HG03103 (cell line): ENCODE data around the gene ACLY.
A peak's percentile ranks its signal among the peaks of the same experiment; 100 is the strongest.

ENCODE experiments used
- ATAC-seq: cut with Tn5 transposase; IDR thresholded peaks from one replicate; pipeline ENCODE4 v1.9.1; 2021; ENCODE audit warnings: low read depth; ENCODE audit not compliant: unreplicated experiment

ACLY gene

DNA sequence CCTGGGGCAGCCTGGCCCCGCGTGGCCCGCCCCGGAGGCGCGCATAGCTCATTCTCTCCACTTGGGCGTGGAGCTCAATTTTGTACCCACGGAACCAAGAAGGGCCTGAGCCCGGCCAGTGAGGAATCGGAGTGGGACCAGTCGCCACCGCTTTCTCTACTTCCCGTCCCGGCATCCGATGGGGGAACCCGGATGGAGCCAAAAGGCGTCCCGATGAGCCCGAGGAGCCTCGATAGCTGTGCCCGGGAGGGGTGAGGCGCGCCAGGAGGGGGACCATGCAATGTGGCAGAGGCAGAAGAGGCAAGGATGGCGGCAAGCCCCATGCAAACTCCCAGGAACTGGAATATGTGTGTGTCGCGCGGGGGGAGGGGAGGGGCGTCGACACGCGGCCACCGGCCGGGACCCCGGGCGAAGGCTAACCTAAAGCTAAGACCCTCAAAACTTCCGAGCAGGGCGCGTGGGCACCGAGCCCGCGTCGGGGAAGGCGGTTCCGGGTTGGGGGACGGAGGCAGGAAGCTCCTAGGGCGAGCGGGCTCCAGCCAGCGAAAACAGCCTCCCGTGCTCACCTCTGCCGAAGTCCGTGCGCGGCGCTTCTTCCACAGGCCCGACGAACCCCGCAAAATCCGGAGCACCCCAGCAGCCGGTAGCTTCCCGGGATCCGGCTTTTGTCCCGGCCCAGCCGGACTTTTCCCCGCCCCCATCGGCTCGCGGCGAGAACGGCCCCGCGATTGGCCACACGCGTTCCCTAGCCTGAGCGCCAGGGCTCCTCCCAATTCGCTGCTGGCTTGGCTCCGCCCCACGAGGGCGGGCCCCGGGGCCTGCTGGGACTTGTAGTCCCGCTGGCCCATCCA lies at the start of gene ACLY:
Gene ACLY, minus strand, starts transcription at position 638 of the 851 bp plus-strand sequence. CDS start 5,078 bp downstream, outside the sequence.
- ATAC-seq: peak; percentile 84

- ATAC-seq: no peak
Observed at GRCh38 chr17:41967921-41968578, 49.3 kb upstream of the ACLY start.

- no peak for ATAC-seq
Observed at GRCh38 chr17:41967141-41967920, 48.6 kb upstream of the ACLY start.

DNA sequence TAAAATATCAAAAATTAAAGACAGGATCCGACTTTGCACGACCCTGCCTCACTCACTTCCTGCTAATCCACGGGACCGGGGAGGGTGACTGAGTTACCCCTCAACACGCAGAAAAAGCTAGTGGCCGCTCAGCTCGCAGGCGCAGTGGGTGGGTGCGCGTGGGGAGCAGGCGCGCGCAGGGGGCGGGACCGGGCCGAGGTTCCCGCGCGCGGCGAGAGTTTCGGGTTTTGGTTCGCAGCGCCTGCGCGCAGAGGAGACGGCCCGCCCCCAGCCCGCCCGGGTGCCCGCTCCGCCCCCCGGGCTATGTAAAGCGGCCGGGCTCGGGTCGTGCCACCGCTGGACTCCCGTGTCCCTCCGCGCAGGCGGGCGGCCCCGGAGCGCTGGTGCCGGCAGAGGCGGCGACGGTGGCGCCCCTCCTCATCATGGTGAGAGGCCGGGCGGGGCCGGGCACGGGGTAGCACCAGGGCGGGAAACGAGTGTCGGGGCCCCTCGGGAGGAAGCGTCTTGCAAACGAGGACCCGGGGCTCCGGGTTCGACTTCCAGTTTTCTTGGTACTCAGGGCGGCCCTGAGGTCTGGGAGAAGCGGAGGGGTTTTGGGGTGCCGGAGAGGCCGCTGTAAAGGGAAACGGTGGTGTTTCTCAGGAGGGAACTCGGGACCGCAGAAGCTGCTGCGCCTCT lies 47.9 kb upstream of the ACLY start, which contains the start of gene CNP:
Gene CNP, plus strand, starts transcription at position 333 of the 678 bp plus-strand sequence. Its CDS starts 90 bp downstream, at position 423.
- peak; percentile 58 for ATAC-seq

GRCh38 chr17:41965694-41966462 lies 47.1 kb upstream of the ACLY start:
- ATAC-seq: no peak

DNA sequence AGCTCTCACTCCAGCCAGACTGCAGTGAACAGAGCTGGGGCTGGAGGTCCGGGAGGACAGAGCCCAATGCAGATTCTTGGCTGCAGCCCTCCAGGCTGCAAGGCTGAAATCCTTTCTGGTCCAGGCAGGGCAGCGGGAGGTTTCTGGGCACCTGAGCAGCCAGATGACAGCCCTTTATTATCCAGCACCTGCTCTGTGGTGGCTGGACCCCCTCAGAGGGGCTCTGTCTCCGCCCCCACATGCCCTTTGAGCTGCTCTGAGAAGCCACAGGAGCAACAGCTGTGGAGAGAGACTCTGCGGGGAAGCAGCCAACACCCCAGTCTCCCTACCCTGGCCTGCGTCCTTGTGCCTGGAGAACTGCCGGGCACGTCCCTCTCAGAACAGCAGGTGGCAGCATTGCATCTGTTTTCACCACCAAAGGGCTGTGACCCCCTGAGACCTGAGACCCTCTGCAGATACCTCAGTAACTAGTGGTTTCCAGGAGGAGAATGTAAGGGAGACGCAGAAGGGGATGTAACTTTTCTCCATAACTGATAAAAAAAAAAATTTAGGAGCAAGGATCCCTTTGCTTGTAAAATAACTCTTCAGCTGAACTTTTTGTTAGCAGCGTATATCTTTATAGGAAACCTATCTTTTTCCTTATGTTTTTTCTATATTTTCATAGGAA lies 44.1 kb upstream of the ACLY start:
- no peak for ATAC-seq

- no peak for ATAC-seq
Observed at GRCh38 chr17:41962111-41962510, 43.4 kb upstream of the ACLY start.

GRCh38 chr17:41959336-41960095 lies 40.8 kb upstream of the ACLY start:
- ATAC-seq: no peak

- ATAC-seq: no peak
Observed at GRCh38 chr17:41959030-41959335, 40.2 kb upstream of the ACLY start.

GRCh38 chr17:41957869-41958439 lies 39.2 kb upstream of the ACLY start:
- ATAC-seq: no peak

DNA sequence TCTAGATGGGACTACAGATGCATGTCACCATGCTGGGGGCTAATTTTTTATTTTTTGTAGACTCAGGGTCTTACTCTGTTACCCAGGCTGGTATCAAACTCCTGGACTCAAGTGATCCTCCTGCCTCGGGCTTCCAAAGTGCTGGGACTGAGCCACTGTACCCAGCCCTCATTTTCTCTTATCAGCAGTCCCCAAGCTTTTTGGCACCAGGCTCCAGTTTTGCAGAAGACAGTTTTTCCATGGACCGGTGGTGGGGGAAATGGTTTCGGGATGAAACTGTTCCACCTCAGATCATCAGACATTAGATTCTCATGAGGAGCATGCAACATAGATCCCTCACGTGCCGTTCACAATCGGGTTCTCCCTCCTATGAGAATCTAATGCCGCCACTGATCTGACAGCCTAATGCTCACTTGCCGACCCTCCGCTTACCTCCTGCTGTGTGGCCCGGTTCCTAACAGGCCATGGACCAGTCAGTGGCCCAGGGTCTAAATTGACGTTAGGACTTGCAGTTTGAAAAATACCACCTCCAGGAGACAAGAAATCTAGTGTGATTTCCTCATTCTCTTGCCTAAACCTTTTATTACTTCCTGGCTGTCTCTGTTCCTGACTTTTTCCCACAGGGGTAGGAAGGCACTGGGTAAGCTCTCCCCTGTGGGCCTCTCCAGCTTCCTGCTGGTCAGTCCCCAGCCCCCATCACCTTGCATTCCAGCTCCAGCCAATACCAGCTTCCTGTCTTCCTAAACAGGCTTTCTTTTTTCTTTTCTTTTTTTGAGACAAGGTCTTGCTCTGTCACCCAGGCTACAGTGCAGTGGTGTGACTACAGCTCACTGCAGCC lies 38.5 kb upstream of the ACLY start:
- ATAC-seq: no peak

DNA sequence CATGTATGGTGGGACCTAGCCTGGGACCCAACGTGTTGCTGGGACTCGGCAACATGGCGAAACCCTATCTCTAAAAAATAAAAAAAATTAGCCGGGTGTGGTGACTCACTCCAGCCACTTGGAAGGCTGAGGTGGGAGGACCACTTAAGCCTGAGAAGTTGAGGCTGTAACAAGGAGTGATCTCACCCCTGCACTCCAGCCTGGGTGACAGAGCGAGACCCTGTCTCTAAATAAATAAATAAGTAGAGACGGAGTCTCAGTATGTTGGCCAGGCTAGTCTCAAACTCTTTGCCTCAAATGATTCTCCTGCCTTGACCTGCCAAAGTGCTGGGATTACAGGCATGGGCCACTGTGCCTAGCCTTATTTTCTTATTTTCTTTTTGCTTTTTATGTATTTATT lies 37.8 kb upstream of the ACLY start:
- no peak for ATAC-seq

DNA sequence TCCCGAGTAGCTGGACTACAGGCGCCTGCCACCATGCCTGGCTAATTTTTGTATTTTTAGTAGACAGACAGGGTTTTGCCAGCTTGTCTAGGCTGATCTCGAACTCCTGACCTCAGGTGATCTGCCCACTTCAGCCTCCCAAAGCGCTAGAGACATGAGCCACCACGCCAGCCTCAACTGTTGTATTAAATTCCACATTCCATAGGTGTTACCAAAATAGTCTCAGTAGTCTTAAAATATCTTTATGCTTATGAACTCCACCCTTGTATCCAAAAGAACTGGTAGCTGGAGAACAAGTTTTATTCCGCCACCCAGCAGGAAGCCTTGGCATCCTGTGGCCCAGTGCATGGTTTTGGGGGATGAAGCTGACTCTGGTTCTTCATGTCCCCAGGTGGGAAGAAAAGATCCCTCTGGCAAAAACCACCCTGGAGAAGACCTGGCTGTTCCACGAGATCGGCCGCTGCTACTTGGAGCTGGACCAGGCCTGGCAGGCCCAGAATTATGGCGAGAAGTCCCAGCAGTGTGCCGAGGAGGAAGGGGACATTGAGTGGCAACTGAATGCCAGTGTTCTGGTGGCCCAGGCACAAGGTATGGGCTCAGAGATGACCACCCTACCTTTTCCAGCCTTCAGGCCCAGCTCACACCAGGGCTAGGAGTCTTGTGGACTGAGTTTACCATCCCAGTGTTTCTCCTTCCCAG lies 30.2 kb upstream of the ACLY start:
- ATAC-seq: no peak

DNA sequence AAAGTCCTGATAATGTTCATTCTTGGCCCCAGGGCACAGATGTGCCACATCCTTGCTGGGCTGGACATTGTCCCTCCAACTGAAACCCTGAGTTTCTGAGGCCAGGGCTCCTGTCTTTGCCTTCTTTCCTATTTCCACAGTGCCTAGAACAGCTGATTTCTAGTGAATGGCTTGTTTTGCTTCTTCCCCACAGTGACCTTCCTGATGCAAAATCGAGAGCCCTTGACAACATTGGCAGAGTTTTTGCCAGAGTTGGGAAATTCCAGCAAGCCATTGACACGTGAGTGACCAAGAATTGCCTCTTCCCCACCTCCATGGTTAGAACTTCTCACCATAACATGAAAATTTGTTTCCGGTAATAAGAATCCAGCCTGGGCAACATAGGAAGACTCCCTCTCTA lies 26.2 kb upstream of the ACLY start:
- no peak for ATAC-seq

DNA sequence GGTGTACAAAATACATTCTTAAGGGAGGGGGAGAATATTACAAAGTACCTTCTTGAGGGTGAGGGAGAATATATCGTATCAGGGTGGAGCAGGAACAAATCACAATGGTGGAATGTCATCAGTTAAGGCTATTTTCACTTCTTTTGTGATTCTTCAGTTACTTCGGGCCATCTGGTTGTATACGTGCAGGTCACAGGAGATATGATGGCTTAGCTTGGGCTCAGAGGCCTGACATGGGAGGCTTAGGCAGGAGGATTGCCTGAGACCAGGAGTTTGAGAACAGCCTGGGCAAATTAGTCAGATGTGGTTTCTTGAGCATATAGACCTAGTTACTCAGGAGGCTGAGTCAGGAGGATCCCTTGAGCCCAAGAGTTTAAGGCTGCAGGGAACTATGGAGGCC lies 24.7 kb upstream of the ACLY start:
- ATAC-seq: no peak

DNA sequence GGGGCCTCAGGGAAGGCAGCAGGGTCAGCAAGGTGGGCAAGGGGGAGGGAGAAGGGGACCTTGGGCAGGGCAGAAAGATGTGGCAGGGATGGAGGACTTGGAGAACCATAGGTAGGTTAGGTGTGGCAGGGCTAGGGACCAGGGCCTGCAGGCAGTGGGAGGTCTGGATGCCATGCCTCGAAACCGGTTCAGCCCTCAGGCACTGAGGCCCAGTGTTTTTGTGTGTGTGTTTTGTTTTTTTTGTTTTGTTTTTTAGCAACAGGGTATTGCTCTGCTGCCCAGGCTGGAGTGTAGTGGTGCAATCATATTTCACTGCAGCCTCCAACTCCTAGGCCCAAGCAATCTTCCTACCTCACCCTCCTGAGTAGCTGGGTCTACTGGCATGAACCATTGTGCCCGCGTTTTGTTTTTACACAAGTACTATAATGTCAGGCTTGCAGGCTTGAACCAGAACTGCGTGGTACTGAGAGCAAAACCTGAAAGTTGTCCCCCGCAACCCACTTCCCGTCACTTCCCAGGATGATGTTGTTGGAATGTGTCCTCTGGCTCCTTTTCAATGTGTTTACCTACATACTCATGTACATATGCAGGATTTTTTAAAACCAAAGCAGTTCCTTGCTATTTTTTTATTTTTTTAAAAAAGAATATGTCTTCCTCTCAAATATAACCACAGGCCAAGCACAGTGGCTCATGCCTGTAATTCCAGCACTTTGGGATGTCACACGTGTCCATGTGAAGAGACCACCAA lies 24.0 kb upstream of the ACLY start:
- no peak for ATAC-seq
